ENCODE measurements around the gene ZNF774.
"Not testable (repeated sequence)": the region's sequence is repeated elsewhere in the genome, so short reads cannot be mapped to it uniquely, and the experiment has no call there.

ZNF774 gene

GRCh38 chr15:90407336-90407735 lies 55.3 kb downstream of the ZNF774 start:
- Histone ChIP-seq H3K27me3 (ENCODE audit: insufficient read depth, poor library complexity, severe bottlenecking) (no peaks in the 10 kb centered on the region), H3K4me3 (replicated peaks; ENCODE audit: insufficient read depth, low read length) (no peak overlapping the region), H3K27ac (replicated peaks) (no peak overlapping the region)
- DNase-seq (ENCODE audit: low read depth in 1 of 2, low spot score in 1 of 2): no peak
- no peak for TF ChIP-seq SPI1 (IDR thresholded peaks at IDR 0.05; ENCODE audit: borderline replicate concordance, low read depth)

- DNase-seq (ENCODE audit: low read depth in 1 of 2, low spot score in 1 of 2): no peak
Observed at GRCh38 chr15:90407871-90408317, 55.8 kb downstream of the ZNF774 start.

GRCh38 chr15:90408657-90409056 lies 56.6 kb downstream of the ZNF774 start:
- Histone ChIP-seq H3K27ac (replicated peaks) (no peak overlapping the region), H3K4me3 (replicated peaks; ENCODE audit: insufficient read depth, low read length) (no peak overlapping the region), H3K27me3 (ENCODE audit: insufficient read depth, poor library complexity, severe bottlenecking) (no peaks in the 10 kb centered on the region)
- no peak for DNase-seq (ENCODE audit: low read depth in 1 of 2, low spot score in 1 of 2)
- TF ChIP-seq SPI1 (IDR thresholded peaks at IDR 0.05; ENCODE audit: borderline replicate concordance, low read depth) (no peak), REST (IDR thresholded peaks at IDR 0.05; ENCODE audit: insufficient replicate concordance, low read depth) (no peak), POLR2AphosphoS5 (IDR thresholded peaks at IDR 0.05; ENCODE audit: low read depth) (no peak), CTCF (IDR thresholded peaks at IDR 0.05; ENCODE audit: insufficient read depth, low read length) (no peak), GABPA (IDR thresholded peaks at IDR 0.05; ENCODE audit: low read depth) (no peak)

More at GRCh38 chr15:90407871-90408317, 55.8 kb downstream of the ZNF774 start:
- Histone ChIP-seq H3K4me3 (replicated peaks; ENCODE audit: insufficient read depth, low read length) (no peak overlapping the region), H3K27ac (replicated peaks) (no peak overlapping the region), H3K27me3 (ENCODE audit: insufficient read depth, poor library complexity, severe bottlenecking) (no peaks in the 10 kb centered on the region)
- TF ChIP-seq REST (IDR thresholded peaks at IDR 0.05; ENCODE audit: insufficient replicate concordance, low read depth) (no peak), SPI1 (IDR thresholded peaks at IDR 0.05; ENCODE audit: borderline replicate concordance, low read depth) (no peak), POLR2AphosphoS5 (IDR thresholded peaks at IDR 0.05; ENCODE audit: low read depth) (no peak), CTCF (IDR thresholded peaks at IDR 0.05; ENCODE audit: insufficient read depth, low read length) (no peak), GABPA (IDR thresholded peaks at IDR 0.05; ENCODE audit: low read depth) (no peak)

GRCh38 chr15:90409587-90409986 lies 57.5 kb downstream of the ZNF774 start:
- not testable (repeated sequence) for H3K4me3 ChIP-seq (replicated peaks; ENCODE audit: insufficient read depth, low read length); H3K27me3 ChIP-seq (ENCODE audit: insufficient read depth, poor library complexity, severe bottlenecking); H3K27ac ChIP-seq (replicated peaks); DNase-seq (ENCODE audit: low read depth in 1 of 2, low spot score in 1 of 2)

- not testable (repeated sequence) for H3K27ac ChIP-seq (replicated peaks); DNase-seq (ENCODE audit: low read depth in 1 of 2, low spot score in 1 of 2); H3K4me3 ChIP-seq (replicated peaks; ENCODE audit: insufficient read depth, low read length); H3K27me3 ChIP-seq (ENCODE audit: insufficient read depth, poor library complexity, severe bottlenecking)
Observed at GRCh38 chr15:90410316-90410715, 58.2 kb downstream of the ZNF774 start.

Data from HL-60 (cell line).